ENCODE data around the gene REV3L.
A peak's percentile ranks its signal among the peaks of the same experiment; 100 is the strongest.

Gene REV3L

DNA sequence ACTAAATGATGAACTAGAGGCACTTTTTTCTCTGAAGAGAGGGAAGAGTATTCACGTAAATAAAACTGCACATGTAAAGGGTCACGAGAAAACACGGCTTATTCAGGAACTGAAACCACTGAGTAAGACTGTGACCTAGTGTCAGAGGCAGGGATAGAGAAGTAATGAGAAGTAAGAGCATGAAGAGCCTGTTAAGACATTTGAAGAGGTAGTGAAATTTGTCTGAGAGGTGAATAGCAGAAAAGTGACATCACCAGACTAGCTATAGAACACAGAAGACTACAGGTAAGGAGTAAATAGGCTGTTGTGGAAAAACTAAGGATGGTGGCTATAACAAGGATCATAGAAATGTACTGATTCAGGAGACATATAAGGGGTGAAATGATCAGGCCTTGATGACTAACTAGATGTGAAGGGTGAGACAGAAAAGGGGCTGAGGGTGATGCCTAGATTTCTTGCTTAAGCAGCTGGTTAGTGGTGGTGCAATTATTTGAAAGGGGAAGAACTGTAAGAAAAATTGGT lies 76.8 kb downstream of the REV3L start:
- Histone ChIP-seq H3K27me3 (ENCODE audit: insufficient read depth, poor library complexity, severe bottlenecking) (no peaks in the 10 kb centered on the region), H3K4me3 (replicated peaks; ENCODE audit: insufficient read depth, low read length) (no peak overlapping the region), H3K27ac (replicated peaks) (no peak overlapping the region)
- peak in 1 of 2 experiments; percentile 52 for DNase-seq (ENCODE audit: low read depth in 1 of 2, low spot score in 1 of 2)
- TF ChIP-seq GABPA (IDR thresholded peaks at IDR 0.05; ENCODE audit: low read depth) (no peak), POLR2AphosphoS5 (IDR thresholded peaks at IDR 0.05; ENCODE audit: low read depth) (no peak), SPI1 (IDR thresholded peaks at IDR 0.05; ENCODE audit: borderline replicate concordance, low read depth) (no peak)
- TF ChIP-seq, protein P1, sequence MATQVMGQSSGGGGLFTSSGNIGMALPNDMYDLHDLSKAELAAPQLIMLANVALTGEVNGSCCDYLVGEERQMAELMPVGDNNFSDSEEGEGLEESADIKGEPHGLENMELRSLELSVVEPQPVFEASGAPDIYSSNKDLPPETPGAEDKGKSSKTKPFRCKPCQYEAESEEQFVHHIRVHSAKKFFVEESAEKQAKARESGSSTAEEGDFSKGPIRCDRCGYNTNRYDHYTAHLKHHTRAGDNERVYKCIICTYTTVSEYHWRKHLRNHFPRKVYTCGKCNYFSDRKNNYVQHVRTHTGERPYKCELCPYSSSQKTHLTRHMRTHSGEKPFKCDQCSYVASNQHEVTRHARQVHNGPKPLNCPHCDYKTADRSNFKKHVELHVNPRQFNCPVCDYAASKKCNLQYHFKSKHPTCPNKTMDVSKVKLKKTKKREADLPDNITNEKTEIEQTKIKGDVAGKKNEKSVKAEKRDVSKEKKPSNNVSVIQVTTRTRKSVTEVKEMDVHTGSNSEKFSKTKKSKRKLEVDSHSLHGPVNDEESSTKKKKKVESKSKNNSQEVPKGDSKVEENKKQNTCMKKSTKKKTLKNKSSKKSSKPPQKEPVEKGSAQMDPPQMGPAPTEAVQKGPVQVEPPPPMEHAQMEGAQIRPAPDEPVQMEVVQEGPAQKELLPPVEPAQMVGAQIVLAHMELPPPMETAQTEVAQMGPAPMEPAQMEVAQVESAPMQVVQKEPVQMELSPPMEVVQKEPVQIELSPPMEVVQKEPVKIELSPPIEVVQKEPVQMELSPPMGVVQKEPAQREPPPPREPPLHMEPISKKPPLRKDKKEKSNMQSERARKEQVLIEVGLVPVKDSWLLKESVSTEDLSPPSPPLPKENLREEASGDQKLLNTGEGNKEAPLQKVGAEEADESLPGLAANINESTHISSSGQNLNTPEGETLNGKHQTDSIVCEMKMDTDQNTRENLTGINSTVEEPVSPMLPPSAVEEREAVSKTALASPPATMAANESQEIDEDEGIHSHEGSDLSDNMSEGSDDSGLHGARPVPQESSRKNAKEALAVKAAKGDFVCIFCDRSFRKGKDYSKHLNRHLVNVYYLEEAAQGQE (IDR thresholded peaks at IDR 0.05; ENCODE audit: insufficient replicate concordance, low read depth) = no peak
- TF ChIP-seq, protein P2, sequence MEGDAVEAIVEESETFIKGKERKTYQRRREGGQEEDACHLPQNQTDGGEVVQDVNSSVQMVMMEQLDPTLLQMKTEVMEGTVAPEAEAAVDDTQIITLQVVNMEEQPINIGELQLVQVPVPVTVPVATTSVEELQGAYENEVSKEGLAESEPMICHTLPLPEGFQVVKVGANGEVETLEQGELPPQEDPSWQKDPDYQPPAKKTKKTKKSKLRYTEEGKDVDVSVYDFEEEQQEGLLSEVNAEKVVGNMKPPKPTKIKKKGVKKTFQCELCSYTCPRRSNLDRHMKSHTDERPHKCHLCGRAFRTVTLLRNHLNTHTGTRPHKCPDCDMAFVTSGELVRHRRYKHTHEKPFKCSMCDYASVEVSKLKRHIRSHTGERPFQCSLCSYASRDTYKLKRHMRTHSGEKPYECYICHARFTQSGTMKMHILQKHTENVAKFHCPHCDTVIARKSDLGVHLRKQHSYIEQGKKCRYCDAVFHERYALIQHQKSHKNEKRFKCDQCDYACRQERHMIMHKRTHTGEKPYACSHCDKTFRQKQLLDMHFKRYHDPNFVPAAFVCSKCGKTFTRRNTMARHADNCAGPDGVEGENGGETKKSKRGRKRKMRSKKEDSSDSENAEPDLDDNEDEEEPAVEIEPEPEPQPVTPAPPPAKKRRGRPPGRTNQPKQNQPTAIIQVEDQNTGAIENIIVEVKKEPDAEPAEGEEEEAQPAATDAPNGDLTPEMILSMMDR (IDR thresholded peaks at IDR 0.05; ENCODE audit: insufficient read depth, low read length) = no peak

GRCh38 chr6:111403388-111403787 lies 79.6 kb downstream of the REV3L start:
- Histone ChIP-seq H3K4me3 (replicated peaks; ENCODE audit: insufficient read depth, low read length) (no peak overlapping the region), H3K27ac (replicated peaks) (no peak overlapping the region), H3K27me3 (ENCODE audit: insufficient read depth, poor library complexity, severe bottlenecking) (no peaks in the 10 kb centered on the region)
- no peak for DNase-seq (ENCODE audit: low read depth in 1 of 2, low spot score in 1 of 2)
- no peak for TF ChIP-seq GABPA (IDR thresholded peaks at IDR 0.05; ENCODE audit: low read depth)
- TF ChIP-seq SPI1 (IDR thresholded peaks at IDR 0.05; ENCODE audit: borderline replicate concordance, low read depth) = no peak
- TF ChIP-seq, protein P2 (IDR thresholded peaks at IDR 0.05; ENCODE audit: insufficient read depth, low read length) = no peak

DNA sequence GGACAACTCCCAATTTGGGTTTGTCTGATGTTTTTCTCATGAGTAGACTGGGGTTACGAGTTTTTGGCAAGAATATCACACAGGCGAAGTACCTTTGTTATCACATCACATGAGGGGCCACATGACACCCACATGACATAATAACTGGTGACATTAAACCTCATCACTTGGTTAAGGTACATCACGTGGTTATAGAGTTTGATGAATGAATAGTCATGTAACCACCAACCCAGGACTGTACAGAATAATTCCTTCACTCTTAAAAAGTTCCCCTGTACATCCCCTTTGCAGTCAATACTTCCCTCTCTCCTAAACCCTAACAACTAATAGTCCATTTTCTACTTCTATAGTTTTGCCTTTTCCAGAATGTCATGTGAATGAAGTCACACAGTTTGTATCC lies 83.4 kb downstream of the REV3L start:
- no peak for DNase-seq (ENCODE audit: low read depth in 1 of 2, low spot score in 1 of 2)
- Histone ChIP-seq H3K27ac (replicated peaks) (no peak overlapping the region), H3K4me3 (replicated peaks; ENCODE audit: insufficient read depth, low read length) (no peak overlapping the region), H3K27me3 (ENCODE audit: insufficient read depth, poor library complexity, severe bottlenecking) (no peaks in the 10 kb centered on the region)
- TF ChIP-seq SPI1 (IDR thresholded peaks at IDR 0.05; ENCODE audit: borderline replicate concordance, low read depth) (no peak), GABPA (IDR thresholded peaks at IDR 0.05; ENCODE audit: low read depth) (no peak), POLR2AphosphoS5 (IDR thresholded peaks at IDR 0.05; ENCODE audit: low read depth) (no peak)
- TF ChIP-seq, protein P1 (IDR thresholded peaks at IDR 0.05; ENCODE audit: insufficient replicate concordance, low read depth) = no peak

- no peak for TF ChIP-seq SPI1 (IDR thresholded peaks at IDR 0.05; ENCODE audit: borderline replicate concordance, low read depth)
- no peaks in the 10 kb centered on the region for H3K27me3 ChIP-seq (ENCODE audit: insufficient read depth, poor library complexity, severe bottlenecking)
- no peak overlapping the region for H3K4me3 ChIP-seq (replicated peaks; ENCODE audit: insufficient read depth, low read length)
- DNase-seq (ENCODE audit: low read depth in 1 of 2, low spot score in 1 of 2) = no peak
- H3K27ac ChIP-seq (replicated peaks) = no peak overlapping the region
Measured at GRCh38 chr6:111388681-111389080, 94.3 kb downstream of the REV3L start.

All from HL-60 (cell line).